GM12874 (cell line): ENCODE measurements around the gene PLPP4.

Experiments used
- CTCF ChIP-seq: IDR thresholded peaks from 2 replicates; pipeline ENCODE4 v1.5.1; 2011; ENCODE audit warnings: low read depth, mild to moderate bottlenecking, control low read depth, low read length, moderate library complexity; ENCODE audit not compliant: insufficient read depth

Gene PLPP4

GRCh38 chr10:120517881-120518484 is 61.0 kb downstream of the PLPP4 start:
- TF ChIP-seq CTCF = no peak

GRCh38 chr10:120521880-120522279 is 64.9 kb downstream of the PLPP4 start:
- no peak for TF ChIP-seq CTCF

- TF ChIP-seq CTCF = no peak
Measured at GRCh38 chr10:120527691-120528090, 70.7 kb downstream of the PLPP4 start.

GRCh38 chr10:120530699-120531098 is 73.7 kb downstream of the PLPP4 start:
- TF ChIP-seq CTCF = no peak

- no peak for TF ChIP-seq CTCF
Measured at GRCh38 chr10:120538091-120538490, 81.1 kb downstream of the PLPP4 start.

GRCh38 chr10:120539076-120539475 is 82.0 kb downstream of the PLPP4 start:
- no peak for TF ChIP-seq CTCF

- TF ChIP-seq CTCF = no peak
Measured at GRCh38 chr10:120540486-120540885, 83.5 kb downstream of the PLPP4 start.
